ENCODE data around the gene LONP1. TPM values are rescaled to one million over a fixed set of nuclear protein-coding genes. Genes with fewer than 3 reads are reported as not detected.

LONP1 gene
- total RNA-seq, 1 experiment from 2014 or later, result 113 TPM

DNA sequence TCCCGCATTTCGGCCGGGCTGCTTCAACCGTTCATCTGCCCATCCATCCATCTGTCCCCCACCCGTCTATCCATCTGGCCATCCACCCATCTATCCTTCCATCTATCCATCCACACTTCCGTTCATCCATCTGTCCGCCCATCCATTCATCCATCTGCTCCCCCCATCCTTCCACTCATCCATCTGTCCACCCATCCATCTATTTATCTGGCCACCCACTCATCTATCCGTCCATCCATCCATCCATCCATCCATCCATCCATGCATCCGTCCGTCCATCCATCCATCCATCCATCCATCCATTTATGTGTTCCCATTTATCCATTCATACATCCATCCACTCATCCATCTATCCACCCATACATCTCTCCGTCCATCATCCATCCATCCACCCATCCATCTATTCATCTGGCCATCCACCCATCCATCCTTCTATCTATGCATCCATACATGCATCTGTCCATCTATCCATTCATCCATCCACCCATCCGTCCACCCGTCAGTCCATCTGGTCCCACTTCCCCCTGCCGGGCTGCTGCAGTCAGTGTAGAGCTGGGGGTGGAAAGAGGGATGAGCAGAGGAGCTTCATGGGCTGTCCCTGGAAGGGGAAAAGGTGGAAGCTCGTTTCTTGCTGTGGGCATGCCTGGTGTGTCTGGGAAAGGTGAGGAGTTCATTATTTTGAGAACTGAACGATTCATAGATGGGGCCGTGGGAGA lies 38.4 kb downstream of the LONP1 start:
- no peak overlapping the region for H2AFZ ChIP-seq (ENCODE audit: low read length)
- no peak overlapping the region for H2BK20ac ChIP-seq (ENCODE audit: low read depth, low read length, poor library complexity, severe bottlenecking)
- no peaks in the 10 kb centered on the region for H3K79me2 ChIP-seq (ENCODE audit: insufficient read depth, low read length)
- H4K8ac ChIP-seq (replicated peaks; ENCODE audit: insufficient read length, low read depth, low read length), result no peak overlapping the region
- H2AK5ac ChIP-seq (ENCODE audit: insufficient read length, low read length), result no peak overlapping the region
- H2BK15ac ChIP-seq (ENCODE audit: low read depth, low read length), result no peak overlapping the region
- no peak overlapping the region for H3K27ac Mint-ChIP-seq
- DNase-seq, result no peak
- H2BK5ac ChIP-seq (ENCODE audit: insufficient read length, low read length), result no peak overlapping the region
- peaks cover 0 to under 1% (median 0%) of the 10 kb centered on the region in 3 experiments; a peak in 1 of 7 replicates for H3K36me3 Mint-ChIP-seq (ENCODE audit: insufficient read depth in 1 of 3, low read depth in 3 of 3)
- H2BK12ac ChIP-seq (ENCODE audit: insufficient read length, low read depth, low read length), result no peak overlapping the region
- H3K14ac ChIP-seq (ENCODE audit: insufficient read depth, low read length), result peak overlapping the region; percentile 22; the same call in 1 of the 2 replicates
- H4K20me1 ChIP-seq (ENCODE audit: control insufficient read depth, insufficient read depth, insufficient read length), result no peaks in the 10 kb centered on the region
- H3K4me1 Mint-ChIP-seq, result peaks cover 20 to 31% of the 10 kb centered on the region in 2 experiments
- H4K5ac ChIP-seq (ENCODE audit: insufficient read length, low read depth, low read length), result no peak overlapping the region
- no peak overlapping the region for H3T11ph ChIP-seq (ENCODE audit: low read length)
- H2BK120ac ChIP-seq (ENCODE audit: low read depth, low read length, poor library complexity, severe bottlenecking), result no peak overlapping the region
- H3K27me3 ChIP-seq (ENCODE audit: insufficient read depth, low read length), result no peaks in the 10 kb centered on the region
- H4K91ac ChIP-seq (ENCODE audit: insufficient read length, low read depth, low read length), result no peak overlapping the region
- WGBS (ENCODE audit: extremely low coverage, insufficient read length, low lambda C conversion rate), result 100% methylated on average over 1 of the region's 17 CpGs
- H3K79me1 ChIP-seq (ENCODE audit: insufficient read depth, low read depth, low read length, poor library complexity, severe bottlenecking), result no peaks in the 10 kb centered on the region
- no peak overlapping the region for H3K18ac ChIP-seq (ENCODE audit: insufficient read length, low read depth, low read length)
- no peak overlapping the region for H3K56ac ChIP-seq (ENCODE audit: insufficient read length, low read depth, low read length)
- H3K23me2 ChIP-seq (ENCODE audit: insufficient read length, low read depth, low read length, poor library complexity, severe bottlenecking), result peaks cover 14% of the 10 kb centered on the region
- H3K27ac ChIP-seq (ENCODE audit: insufficient read length, low read depth, low read length), result no peak overlapping the region
- H3K9me3 ChIP-seq (ENCODE audit: control insufficient read depth, low read depth, low read length), result no peaks in the 10 kb centered on the region
- TF ChIP-seq, protein P1, sequence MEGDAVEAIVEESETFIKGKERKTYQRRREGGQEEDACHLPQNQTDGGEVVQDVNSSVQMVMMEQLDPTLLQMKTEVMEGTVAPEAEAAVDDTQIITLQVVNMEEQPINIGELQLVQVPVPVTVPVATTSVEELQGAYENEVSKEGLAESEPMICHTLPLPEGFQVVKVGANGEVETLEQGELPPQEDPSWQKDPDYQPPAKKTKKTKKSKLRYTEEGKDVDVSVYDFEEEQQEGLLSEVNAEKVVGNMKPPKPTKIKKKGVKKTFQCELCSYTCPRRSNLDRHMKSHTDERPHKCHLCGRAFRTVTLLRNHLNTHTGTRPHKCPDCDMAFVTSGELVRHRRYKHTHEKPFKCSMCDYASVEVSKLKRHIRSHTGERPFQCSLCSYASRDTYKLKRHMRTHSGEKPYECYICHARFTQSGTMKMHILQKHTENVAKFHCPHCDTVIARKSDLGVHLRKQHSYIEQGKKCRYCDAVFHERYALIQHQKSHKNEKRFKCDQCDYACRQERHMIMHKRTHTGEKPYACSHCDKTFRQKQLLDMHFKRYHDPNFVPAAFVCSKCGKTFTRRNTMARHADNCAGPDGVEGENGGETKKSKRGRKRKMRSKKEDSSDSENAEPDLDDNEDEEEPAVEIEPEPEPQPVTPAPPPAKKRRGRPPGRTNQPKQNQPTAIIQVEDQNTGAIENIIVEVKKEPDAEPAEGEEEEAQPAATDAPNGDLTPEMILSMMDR (conservative IDR thresholded peaks at IDR 0.05), result no peak
- peak overlapping the region; percentile 79 to 92 for H3K4me3 Mint-ChIP-seq
- peak overlapping the region; percentile 1 for H3K9ac ChIP-seq (ENCODE audit: extremely low read depth, insufficient read length, low read length)
- H3K27me3 Mint-ChIP-seq (ENCODE audit: low read depth), result peaks cover 9% of the 10 kb centered on the region
- no peak overlapping the region for H3K23ac ChIP-seq (ENCODE audit: insufficient read length, low read depth, low read length)
- no peaks in the 10 kb centered on the region; the same call in 1 of the 2 replicates for H3K4me1 ChIP-seq (ENCODE audit: insufficient read depth, low read length)
- H3K4ac ChIP-seq (ENCODE audit: low read depth, low read length), result no peak overlapping the region
- peak overlapping the region; percentile 69 for H3K4me2 ChIP-seq (ENCODE audit: insufficient read depth, insufficient read length, low read length)
- peaks cover 0 to 2% of the 10 kb centered on the region in 2 experiments; a peak in 2 of 5 replicates for H3K9me3 Mint-ChIP-seq
